Epithelial cell of proximal tubule (primary cell): ENCODE results near the gene FRYL. TPM values are rescaled to one million over a fixed set of nuclear protein-coding genes. Genes with fewer than 3 reads are reported as not detected.

Source experiments
- DNase-seq: peaks from one replicate; pipeline ENCODE4 v3.0.0-alpha.2; 2011; ENCODE audit warnings: low read depth
- H3K4me3 ChIP-seq: 2 replicates; pipeline ENCODE4 v1.5.1; 2011; ENCODE audit warnings: low read depth, mild to moderate bottlenecking, low read length
- CTCF ChIP-seq: conservative IDR thresholded peaks from 2 replicates; pipeline ENCODE4 v1.5.1; 2012; ENCODE audit warnings: low read depth, mild to moderate bottlenecking, low read length
- total RNA-seq: library from RNA; depleted of rRNA; stranded (reverse); fragments of >200 nt; gene quantifications from 2 replicates; pipeline ENCODE4 v1.2.3, GENCODE V29; 2015

The FRYL gene
- total RNA-seq, 1 donor from 2014 or later = 22.5 TPM

- no peak for DNase-seq
- no peak for TF ChIP-seq CTCF
Observed at GRCh38 chr4:48694824-48695223, 85.3 kb downstream of the FRYL start.

GRCh38 chr4:48693856-48694574 is 86.1 kb downstream of the FRYL start:
- no peak for TF ChIP-seq CTCF
- DNase-seq = no peak
- no peak overlapping the region for H3K4me3 ChIP-seq

More at GRCh38 chr4:48694824-48695223, 85.3 kb downstream of the FRYL start:
- H3K4me3 ChIP-seq = no peak overlapping the region

- H3K4me3 ChIP-seq = no peak overlapping the region
- no peak for DNase-seq
- no peak for TF ChIP-seq CTCF
Observed at GRCh38 chr4:48692897-48693296, 87.2 kb downstream of the FRYL start.

GRCh38 chr4:48692044-48692443 is 88.0 kb downstream of the FRYL start:
- TF ChIP-seq CTCF = no peak

GRCh38 chr4:48688953-48689352 is 91.1 kb downstream of the FRYL start:
- H3K4me3 ChIP-seq = no peak overlapping the region
- no peak for DNase-seq
- TF ChIP-seq CTCF = no peak

More at GRCh38 chr4:48692044-48692443, 88.0 kb downstream of the FRYL start:
- DNase-seq = no peak
- no peak overlapping the region for H3K4me3 ChIP-seq

- no peak for TF ChIP-seq CTCF
- no peak for DNase-seq
- H3K4me3 ChIP-seq = no peak overlapping the region
Observed at GRCh38 chr4:48687313-48688051, 92.6 kb downstream of the FRYL start.
